GM15510 (cell line): ENCODE data around the gene TBCK.

Experiments
- POLR2A ChIP-seq: IDR thresholded peaks from 3 replicates; pipeline ENCODE4 v1.6.1; 2011; ENCODE audit warnings: borderline replicate concordance; ENCODE audit not compliant: insufficient read length; ENCODE audit errors: extremely low read depth

Gene TBCK

GRCh38 chr4:106303548-106304281 is 12.3 kb downstream of the TBCK start:
- TF ChIP-seq POLR2A, result no peak

GRCh38 chr4:106302062-106302438 is 14.0 kb downstream of the TBCK start:
- no peak for TF ChIP-seq POLR2A

- no peak for TF ChIP-seq POLR2A
Observed at GRCh38 chr4:106301393-106302061, 14.5 kb downstream of the TBCK start.

- no peak for TF ChIP-seq POLR2A
Observed at GRCh38 chr4:106299977-106300376, 16.0 kb downstream of the TBCK start.

- no peak for TF ChIP-seq POLR2A
Observed at GRCh38 chr4:106297245-106298035, 18.6 kb downstream of the TBCK start.

GRCh38 chr4:106294062-106294461 is 21.9 kb downstream of the TBCK start:
- no peak for TF ChIP-seq POLR2A

GRCh38 chr4:106291678-106292077 is 24.3 kb downstream of the TBCK start:
- TF ChIP-seq POLR2A, result no peak

- no peak for TF ChIP-seq POLR2A
Observed at GRCh38 chr4:106289737-106290136, 26.3 kb downstream of the TBCK start.

GRCh38 chr4:106287353-106287969 is 28.5 kb downstream of the TBCK start:
- no peak for TF ChIP-seq POLR2A

- TF ChIP-seq POLR2A, result no peak
Observed at GRCh38 chr4:106286611-106287010, 29.4 kb downstream of the TBCK start.

GRCh38 chr4:106284227-106284626 is 31.8 kb downstream of the TBCK start:
- no peak for TF ChIP-seq POLR2A

GRCh38 chr4:106277140-106277675 is 38.8 kb downstream of the TBCK start:
- no peak for TF ChIP-seq POLR2A

- no peak for TF ChIP-seq POLR2A
Observed at GRCh38 chr4:106273831-106274230, 42.2 kb downstream of the TBCK start.

GRCh38 chr4:106270736-106271135 is 45.3 kb downstream of the TBCK start:
- TF ChIP-seq POLR2A, result no peak

- TF ChIP-seq POLR2A, result no peak
Observed at GRCh38 chr4:106269711-106270110, 46.3 kb downstream of the TBCK start.
